Prostate gland (tissue), 2 donors: ENCODE data around the gene TAOK1. TPM values are rescaled to one million over a fixed set of nuclear protein-coding genes. Genes with fewer than 3 reads are reported as not detected.
A peak's percentile ranks its signal among the peaks of the same experiment; 100 is the strongest.

Experiments used
- DNase-seq: peaks from one replicate; pipeline ENCODE4 v3.0.0-alpha.2; 2019; ENCODE audit warnings: low spot score
- H3K27ac ChIP-seq, 2 donors: fragments of 200-600 bp; sonication (generic); 2 replicates each; pipeline ENCODE4 v1.5.1; 2017 to 2019
- H3K27me3 ChIP-seq: fragments of 200-600 bp; sonication (generic); replicated peaks from 2 replicates; pipeline ENCODE4 v1.5.1; 2019; ENCODE audit not compliant: insufficient read depth
- H3K36me3 ChIP-seq, 2 donors: fragments of 200-600 bp; sonication (generic); 1 replicate in 1 of 2; 2 replicates in 1 of 2; pipeline versions ENCODE4 v1.5.1 to v1.8.1; 2017 to 2019
- H3K4me1 ChIP-seq: fragments of 200-600 bp; sonication (generic); replicated peaks from 2 replicates; pipeline ENCODE4 v1.5.1; 2019
- H3K4me3 ChIP-seq, 2 donors: fragments of 200-600 bp; sonication (generic); 2 replicates each; pipeline ENCODE4 v1.5.1; 2017 to 2019
- H3K9me3 ChIP-seq: fragments of 200-600 bp; sonication (generic); 2 replicates; pipeline ENCODE4 v1.5.1; 2017
- CTCF ChIP-seq, 4 experiments: fragments of 200-600 bp in 2 of 4; fragments of 450-650 bp in 2 of 4; sonication (generic) in 2 of 4; IDR thresholded peaks; 1 replicate in 3 of 4; 2 replicates in 1 of 4; pipeline ENCODE4 v1.5.1; 2016 to 2019; ENCODE audit warnings: antibody characterized with exemption in 4 of 4, mild to moderate bottlenecking in 2 of 4, moderate library complexity in 2 of 4
- POLR2A ChIP-seq: fragments of 450-650 bp; IDR thresholded peaks from one replicate; pipeline ENCODE4 v1.6.1; 2016; ENCODE audit warnings: antibody characterized with exemption, mild to moderate bottlenecking
- POLR2AphosphoS5 ChIP-seq: sonication (generic); formaldehyde crosslinking; IDR thresholded peaks from one replicate; pipeline ENCODE4 v1.6.1; 2017; ENCODE audit warnings: antibody characterized with exemption
- WGBS: methylation state at CpG from one replicate; pipeline ENCODE4 v1.1.5; 2018; 5-methylcytosine and 5-hydroxymethylcytosine counted together
- intact Hi-C: fragments of 100-400 bp; cut with DNase I; formaldehyde crosslinking; loops from one replicate; pipeline ENCODE4 v1.14.2; 2022
- total RNA-seq, 2 donors: library from RNA; depleted of rRNA; stranded (reverse); fragments of >200 nt; gene quantifications; one replicate each; pipeline ENCODE4 v1.1.0, GENCODE V29; 2016

Gene TAOK1
- total RNA-seq, 2 donors from 2014 or later = 27.4 to 80.5 TPM

GRCh38 chr17:29592850-29593551 is 202.8 kb downstream of the TAOK1 start, which contains the start of gene ANKRD13B:
Gene ANKRD13B (plus strand): TSS chr17:29593132. CDS start chr17:29593622, 490 bp downstream.
- DNase-seq = no peak
- intact Hi-C loops = no loop called here
- under 1% methylated on average over 62 of the region's 96 CpGs for WGBS
- peaks cover 18% of the 10 kb centered on the region for H3K4me1 ChIP-seq
- H3K4me3 ChIP-seq = peak within 1 kb of the TSS; percentile 56 to 60
- TF ChIP-seq POLR2AphosphoS5 = no peak
- TF ChIP-seq POLR2A = no peak
- no peak for TF ChIP-seq CTCF (IDR thresholded peaks at IDR 0.05)
- no peaks in the 10 kb centered on the region for H3K27me3 ChIP-seq
- H3K36me3 ChIP-seq = no peaks in the 10 kb centered on the region
- no peaks in the 10 kb centered on the region for H3K9me3 ChIP-seq
- peak within 1 kb of the TSS; percentile 48 to 77 for H3K27ac ChIP-seq

GRCh38 chr17:29593591-29594518 is 203.7 kb downstream of the TAOK1 start:
- no peak for DNase-seq
- H3K27me3 ChIP-seq = no peaks in the 10 kb centered on the region
- TF ChIP-seq CTCF (IDR thresholded peaks at IDR 0.05) = peak in 1 of 4 experiments; percentile 28
- no peak for TF ChIP-seq POLR2AphosphoS5
- TF ChIP-seq POLR2A = peak; percentile 13
- intact Hi-C loops = no loop called here
- peaks cover 16% of the 10 kb centered on the region for H3K4me1 ChIP-seq
- 11% methylated on average over 37 of the region's 64 CpGs for WGBS
- no peak overlapping the region for H3K27ac ChIP-seq
- H3K36me3 ChIP-seq = no peaks in the 10 kb centered on the region
- H3K4me3 ChIP-seq = peak overlapping the region; percentile 56 to 60
- H3K9me3 ChIP-seq = no peaks in the 10 kb centered on the region

GRCh38 chr17:29594519-29595090 is 204.4 kb downstream of the TAOK1 start:
- intact Hi-C loops = no loop called here
- Histone ChIP-seq H3K4me1 (peaks cover 16% of the 10 kb centered on the region), H3K27ac (no peak overlapping the region), H3K27me3 (no peaks in the 10 kb centered on the region), H3K36me3 (no peaks in the 10 kb centered on the region), H3K4me3 (no peak overlapping the region), H3K9me3 (no peaks in the 10 kb centered on the region)
- TF ChIP-seq POLR2AphosphoS5 (no peak), CTCF (IDR thresholded peaks at IDR 0.05) (no peak), POLR2A (no peak)
- WGBS = 89% methylated on average over 11 of the region's 11 CpGs
- DNase-seq = no peak

- 87% methylated on average over 7 of the region's 7 CpGs for WGBS
- Histone ChIP-seq H3K9me3 (no peaks in the 10 kb centered on the region), H3K4me1 (peaks cover 10% of the 10 kb centered on the region), H3K27me3 (no peaks in the 10 kb centered on the region), H3K4me3 (no peak overlapping the region), H3K36me3 (no peaks in the 10 kb centered on the region), H3K27ac (no peak overlapping the region)
- TF ChIP-seq POLR2AphosphoS5 (no peak), CTCF (IDR thresholded peaks at IDR 0.05) (no peak), POLR2A (no peak)
- no peak for DNase-seq
- intact Hi-C loops = no loop called here
Observed at GRCh38 chr17:29595107-29595942, 205.2 kb downstream of the TAOK1 start.
